Measurements from ENCODE around the gene LRRC15. TPM values are rescaled to one million over a fixed set of nuclear protein-coding genes. Genes with fewer than 3 reads are reported as not detected.

LRRC15 gene
- total RNA-seq, 1 experiment from 2014 or later, result not detected

DNA sequence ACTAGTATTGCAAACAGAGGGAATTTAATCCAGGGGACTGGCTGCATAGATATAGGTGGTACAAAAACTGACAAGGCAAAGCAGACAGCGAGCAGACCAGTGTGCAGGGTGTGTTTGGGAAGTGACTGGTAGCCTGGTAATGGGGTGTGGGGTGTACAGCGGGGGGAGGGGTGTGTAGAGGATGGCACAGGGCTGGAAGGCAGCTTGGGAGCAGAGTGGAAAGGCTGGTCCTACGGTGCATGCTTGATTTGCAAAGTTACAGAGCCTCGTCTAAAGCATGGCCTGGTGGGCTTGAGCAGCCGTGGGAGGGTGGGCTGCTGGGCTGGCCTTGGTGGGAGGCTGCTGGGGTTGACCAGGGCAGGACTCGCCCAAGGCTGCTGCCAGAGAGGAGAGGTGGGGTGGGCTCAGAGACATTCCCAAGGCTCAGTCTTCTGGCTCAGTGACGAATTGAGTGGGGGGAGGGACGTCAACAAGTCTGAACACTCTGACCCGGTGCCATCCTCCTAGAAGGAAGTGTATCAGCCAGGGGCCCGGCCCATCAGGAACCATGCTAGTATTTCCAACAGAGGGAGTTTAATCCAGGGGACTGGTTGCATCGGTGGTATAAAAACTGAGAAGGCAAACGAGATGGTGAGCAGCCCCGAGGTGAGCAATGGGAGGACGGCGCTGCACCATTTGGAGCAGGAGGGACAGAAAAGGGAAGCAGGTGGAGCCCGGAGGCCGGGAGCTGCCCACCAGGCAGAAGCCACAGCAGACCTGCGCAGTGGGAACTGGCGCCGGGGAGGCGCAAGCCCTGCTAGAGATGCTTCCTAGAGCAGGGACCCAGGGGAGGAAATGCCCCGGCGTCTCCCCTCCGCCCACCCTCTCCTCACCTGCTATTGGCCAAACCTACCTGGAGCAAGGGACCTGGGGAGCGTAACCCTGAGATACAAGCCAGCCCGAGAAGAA lies 47.6 kb downstream of the LRRC15 start:
- TF ChIP-seq, protein P1, sequence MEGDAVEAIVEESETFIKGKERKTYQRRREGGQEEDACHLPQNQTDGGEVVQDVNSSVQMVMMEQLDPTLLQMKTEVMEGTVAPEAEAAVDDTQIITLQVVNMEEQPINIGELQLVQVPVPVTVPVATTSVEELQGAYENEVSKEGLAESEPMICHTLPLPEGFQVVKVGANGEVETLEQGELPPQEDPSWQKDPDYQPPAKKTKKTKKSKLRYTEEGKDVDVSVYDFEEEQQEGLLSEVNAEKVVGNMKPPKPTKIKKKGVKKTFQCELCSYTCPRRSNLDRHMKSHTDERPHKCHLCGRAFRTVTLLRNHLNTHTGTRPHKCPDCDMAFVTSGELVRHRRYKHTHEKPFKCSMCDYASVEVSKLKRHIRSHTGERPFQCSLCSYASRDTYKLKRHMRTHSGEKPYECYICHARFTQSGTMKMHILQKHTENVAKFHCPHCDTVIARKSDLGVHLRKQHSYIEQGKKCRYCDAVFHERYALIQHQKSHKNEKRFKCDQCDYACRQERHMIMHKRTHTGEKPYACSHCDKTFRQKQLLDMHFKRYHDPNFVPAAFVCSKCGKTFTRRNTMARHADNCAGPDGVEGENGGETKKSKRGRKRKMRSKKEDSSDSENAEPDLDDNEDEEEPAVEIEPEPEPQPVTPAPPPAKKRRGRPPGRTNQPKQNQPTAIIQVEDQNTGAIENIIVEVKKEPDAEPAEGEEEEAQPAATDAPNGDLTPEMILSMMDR (IDR thresholded peaks at IDR 0.05; ENCODE audit: unreplicated experiment), result no peak
- BruUV-seq (replicated peaks), result TSS peak; percentile 67
- no peaks in the 10 kb centered on the region for H3K9me3 Mint-ChIP-seq (ENCODE audit: unreplicated experiment)
- no peaks in the 10 kb centered on the region for H3K27me3 Mint-ChIP-seq (ENCODE audit: insufficient read depth, unreplicated experiment)
- ChIA-PET CTCF (interaction anchor here (0.6 to 9.2 kb wide), 7 partner anchors 9 to 656 kb away, joined by 3 to 112 read pairs (median 4); no protein-coding TSS in a partner anchor), POLR2A (interaction anchor here (0.7 to 9.7 kb wide), 26 partner anchors 9 to 656 kb away, joined by 3 to 193 read pairs (median 5); partner anchors contain the start of gene HES1)
- no peaks in the 10 kb centered on the region for H3K36me3 Mint-ChIP-seq (ENCODE audit: insufficient read depth, unreplicated experiment)
- DNase-seq (ENCODE audit: unreplicated experiment), result peak; percentile 78
- intact Hi-C loops (cut with micrococcal nuclease), result loop anchor here (1.0 to 2.0 kb wide), 2 partner anchors 11 to 491 kb away; no protein-coding TSS in a partner anchor
- H3K4me3 Mint-ChIP-seq (ENCODE audit: unreplicated experiment), result no peak overlapping the region
- H3K4me1 Mint-ChIP-seq (ENCODE audit: insufficient read depth, unreplicated experiment), result no peaks in the 10 kb centered on the region
- no peak overlapping the region for H3K27ac Mint-ChIP-seq (ENCODE audit: low read depth, unreplicated experiment)

DNA sequence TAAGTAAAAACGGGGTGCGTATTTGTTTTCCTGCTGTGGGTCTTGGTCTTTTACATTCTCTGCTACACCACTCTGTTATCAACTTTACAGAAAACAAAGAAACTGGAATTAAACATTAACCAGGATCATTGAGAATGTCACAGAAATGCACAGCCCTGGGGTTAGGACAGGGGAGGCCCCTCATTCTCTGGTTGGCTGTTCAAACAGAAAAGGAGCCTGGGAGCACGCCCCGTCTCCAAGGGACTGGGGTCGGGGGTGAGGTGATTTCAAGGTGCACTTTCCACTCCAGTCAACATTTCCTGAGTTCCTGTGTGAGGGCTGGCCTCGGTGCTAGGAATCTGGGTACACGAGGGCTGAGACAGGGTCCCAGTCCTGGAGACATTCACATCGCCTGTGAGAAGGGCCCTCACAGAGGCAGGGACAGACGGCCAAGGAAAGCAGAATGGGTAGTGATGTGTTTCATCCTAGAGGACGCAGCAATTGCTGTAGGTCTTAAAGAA lies 48.7 kb downstream of the LRRC15 start:
- H3K27ac Mint-ChIP-seq (ENCODE audit: low read depth, unreplicated experiment), result no peak overlapping the region

DNA sequence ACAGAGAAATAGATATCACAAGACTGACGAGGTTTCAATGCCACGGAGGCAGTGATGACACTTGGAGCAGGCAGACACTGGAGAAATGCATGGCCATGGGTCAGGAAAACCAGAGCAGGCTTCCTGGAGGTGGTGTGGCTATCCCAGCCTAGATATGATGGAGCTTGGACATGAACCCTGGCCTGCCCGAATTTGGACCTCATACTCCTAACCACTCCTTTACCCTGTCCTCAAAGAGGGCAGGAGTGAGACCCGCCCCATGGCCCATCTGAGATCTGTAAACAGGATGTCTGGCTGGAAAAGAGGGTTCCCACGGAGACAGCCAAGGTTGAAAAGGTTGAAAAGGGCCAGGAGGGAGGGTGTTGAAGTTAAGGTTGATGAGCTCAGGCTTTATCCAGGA lies 49.4 kb downstream of the LRRC15 start:
- POLR2A ChIA-PET, result interaction anchor here (0.6 to 9.7 kb wide), 2 partner anchors 91 to 182 kb away, joined by 3 to 193 read pairs; partner anchors contain the start of gene HES1
- H3K9me3 Mint-ChIP-seq (ENCODE audit: unreplicated experiment), result no peaks in the 10 kb centered on the region
- intact Hi-C loops (cut with micrococcal nuclease), result no loop called here
- CTCF ChIA-PET, result interaction anchor here (0.6 to 9.2 kb wide), 3 partner anchors 23 to 656 kb away, joined by 3 to 112 read pairs (median 107); no protein-coding TSS in a partner anchor
- TF ChIP-seq, protein P1 (IDR thresholded peaks at IDR 0.05; ENCODE audit: unreplicated experiment), result no peak
- H3K4me3 Mint-ChIP-seq (ENCODE audit: unreplicated experiment), result no peak overlapping the region
- no peaks in the 10 kb centered on the region for H3K27me3 Mint-ChIP-seq (ENCODE audit: insufficient read depth, unreplicated experiment)
- DNase-seq (ENCODE audit: unreplicated experiment), result no peak
- H3K27ac Mint-ChIP-seq (ENCODE audit: low read depth, unreplicated experiment), result no peak overlapping the region
- BruUV-seq (replicated peaks), result no TSS peak
- peaks cover 3% of the 10 kb centered on the region for H3K4me1 Mint-ChIP-seq (ENCODE audit: insufficient read depth, unreplicated experiment)
- no peaks in the 10 kb centered on the region for H3K36me3 Mint-ChIP-seq (ENCODE audit: insufficient read depth, unreplicated experiment)

More for the DNA sequence above, 48.7 kb downstream of the LRRC15 start:
- no peak for DNase-seq (ENCODE audit: unreplicated experiment)
- H3K9me3 Mint-ChIP-seq (ENCODE audit: unreplicated experiment), result no peaks in the 10 kb centered on the region
- no peaks in the 10 kb centered on the region for H3K4me1 Mint-ChIP-seq (ENCODE audit: insufficient read depth, unreplicated experiment)
- POLR2A ChIA-PET, result interaction anchor here (0.6 to 9.7 kb wide), 4 partner anchors 14 to 442 kb away, joined by 3 to 193 read pairs (median 20); partner anchors contain the start of gene HES1
- CTCF ChIA-PET, result interaction anchor here (0.6 to 9.2 kb wide), 4 partner anchors 23 to 657 kb away, joined by 3 to 112 read pairs (median 55); no protein-coding TSS in a partner anchor
- TF ChIP-seq, protein P1 (IDR thresholded peaks at IDR 0.05; ENCODE audit: unreplicated experiment), result no peak
- no peaks in the 10 kb centered on the region for H3K27me3 Mint-ChIP-seq (ENCODE audit: insufficient read depth, unreplicated experiment)
- no TSS peak for BruUV-seq (replicated peaks)
- H3K36me3 Mint-ChIP-seq (ENCODE audit: insufficient read depth, unreplicated experiment), result no peaks in the 10 kb centered on the region
- H3K4me3 Mint-ChIP-seq (ENCODE audit: unreplicated experiment), result no peak overlapping the region
- intact Hi-C loops (cut with micrococcal nuclease), result no loop called here

Data from MCF 10A (cell line).